Ectodermal cell (in vitro differentiated cells): ENCODE results near the gene RBBP8NL.

Experiments
- H3K27ac ChIP-seq: 2 replicates; pipeline ENCODE4 v1.7.0; 2013; ENCODE audit warnings: mild to moderate bottlenecking, low read depth, low read length; ENCODE audit not compliant: insufficient read depth, poor library complexity, severe bottlenecking
- H3K27me3 ChIP-seq: 2 replicates; pipeline ENCODE4 v1.7.0; 2013; ENCODE audit warnings: mild to moderate bottlenecking, low read length; ENCODE audit not compliant: insufficient read depth, control insufficient read depth, poor library complexity, severe bottlenecking
- H3K36me3 ChIP-seq: one replicate; pipeline ENCODE4 v1.7.0; 2013; ENCODE audit warnings: low read length; ENCODE audit not compliant: control insufficient read depth, insufficient read depth
- H3K4me1 ChIP-seq: one replicate; pipeline ENCODE4 v1.7.0; 2013; ENCODE audit warnings: low read length; ENCODE audit not compliant: control insufficient read depth, insufficient read depth
- H3K4me3 ChIP-seq: 2 replicates; pipeline ENCODE4 v1.7.0; 2013; ENCODE audit warnings: low read depth, low read length, control low read depth; ENCODE audit not compliant: insufficient read depth
- H3K9me3 ChIP-seq: 2 replicates; pipeline ENCODE4 v1.7.0; 2013; ENCODE audit warnings: mild to moderate bottlenecking, low read length, moderate library complexity; ENCODE audit not compliant: control insufficient read depth
- WGBS, 2 experiments: methylation state at CpG; one replicate each; pipeline ENCODE4 v1.1.7; 2013; ENCODE audit warnings: missing lambda C conversion rate in 2 of 2; 5-methylcytosine and 5-hydroxymethylcytosine counted together

RBBP8NL gene

GRCh38 chr20:62413025-62413570, 14.2 kb downstream of the RBBP8NL start:
- H3K9me3 ChIP-seq: no peaks in the 10 kb centered on the region
- H3K27ac ChIP-seq: no peak overlapping the region
- H3K36me3 ChIP-seq: no peaks in the 10 kb centered on the region
- H3K4me1 ChIP-seq: no peaks in the 10 kb centered on the region
- no peak overlapping the region for H3K4me3 ChIP-seq
- peaks cover 16% of the 10 kb centered on the region for H3K27me3 ChIP-seq
- 93 to 95% methylated on average over 11 of the region's 11 CpGs for WGBS, 2 experiments

- Histone ChIP-seq H3K27ac (no peak overlapping the region), H3K9me3 (no peaks in the 10 kb centered on the region)
- 82 to 83% methylated on average over 22 of the region's 22 CpGs for WGBS, 2 experiments
Observed at GRCh38 chr20:62412194-62413024, 14.9 kb downstream of the RBBP8NL start.

GRCh38 chr20:62411479-62412193, 15.7 kb downstream of the RBBP8NL start:
- H3K36me3 ChIP-seq: no peaks in the 10 kb centered on the region
- no peak overlapping the region for H3K27ac ChIP-seq
- H3K27me3 ChIP-seq: peaks cover 18% of the 10 kb centered on the region
- H3K4me1 ChIP-seq: no peaks in the 10 kb centered on the region
- H3K9me3 ChIP-seq: no peaks in the 10 kb centered on the region
- H3K4me3 ChIP-seq: no peak overlapping the region
- WGBS, 2 experiments: 90 to 91% methylated on average over 24 of the region's 24 CpGs

More at GRCh38 chr20:62412194-62413024, 14.9 kb downstream of the RBBP8NL start:
- no peaks in the 10 kb centered on the region for H3K36me3 ChIP-seq
- H3K27me3 ChIP-seq: peaks cover 18% of the 10 kb centered on the region
- H3K4me3 ChIP-seq: no peak overlapping the region
- no peaks in the 10 kb centered on the region for H3K4me1 ChIP-seq

- peaks cover 7% of the 10 kb centered on the region for H3K4me1 ChIP-seq
- no peaks in the 10 kb centered on the region for H3K9me3 ChIP-seq
- H3K27ac ChIP-seq: no peak overlapping the region
- no peak overlapping the region for H3K4me3 ChIP-seq
- H3K36me3 ChIP-seq: no peaks in the 10 kb centered on the region
- H3K27me3 ChIP-seq: peaks cover 18% of the 10 kb centered on the region
- 88 to 91% methylated on average over 19 of the region's 19 CpGs for WGBS, 2 experiments
Observed at GRCh38 chr20:62410746-62411478, 16.4 kb downstream of the RBBP8NL start.

- Histone ChIP-seq H3K4me3 (no peak overlapping the region), H3K4me1 (peaks cover 8% of the 10 kb centered on the region)
Observed at GRCh38 chr20:62409931-62410745, 17.2 kb downstream of the RBBP8NL start.

GRCh38 chr20:62409086-62409853, 18.1 kb downstream of the RBBP8NL start:
- H3K27me3 ChIP-seq: peaks cover 18% of the 10 kb centered on the region
- H3K9me3 ChIP-seq: no peaks in the 10 kb centered on the region
- H3K27ac ChIP-seq: no peak overlapping the region
- H3K36me3 ChIP-seq: no peaks in the 10 kb centered on the region
- WGBS, 2 experiments: 89 to 91% methylated on average over 12 of the region's 12 CpGs
- no peak overlapping the region for H3K4me3 ChIP-seq
- H3K4me1 ChIP-seq: peaks cover 10% of the 10 kb centered on the region

More at GRCh38 chr20:62409931-62410745, 17.2 kb downstream of the RBBP8NL start:
- no peak overlapping the region for H3K27ac ChIP-seq
- no peaks in the 10 kb centered on the region for H3K36me3 ChIP-seq
- H3K9me3 ChIP-seq: no peaks in the 10 kb centered on the region
- WGBS, 2 experiments: 30 to 35% methylated on average over 30 of the region's 30 CpGs
- H3K27me3 ChIP-seq: peaks cover 18% of the 10 kb centered on the region

- Histone ChIP-seq H3K9me3 (no peaks in the 10 kb centered on the region), H3K27ac (no peak overlapping the region), H3K27me3 (peaks cover 18% of the 10 kb centered on the region), H3K4me1 (peaks cover 10% of the 10 kb centered on the region), H3K36me3 (no peaks in the 10 kb centered on the region), H3K4me3 (no peak overlapping the region)
- WGBS, 2 experiments: 87% methylated on average over 12 of the region's 12 CpGs
Observed at GRCh38 chr20:62408640-62409039, 18.7 kb downstream of the RBBP8NL start.

GRCh38 chr20:62408055-62408454, 19.3 kb downstream of the RBBP8NL start:
- Histone ChIP-seq H3K9me3 (no peaks in the 10 kb centered on the region), H3K27me3 (peaks cover 18% of the 10 kb centered on the region), H3K36me3 (no peaks in the 10 kb centered on the region), H3K27ac (no peak overlapping the region), H3K4me3 (no peak overlapping the region), H3K4me1 (peaks cover 10% of the 10 kb centered on the region)
- WGBS, 2 experiments: 93% methylated on average over 15 of the region's 15 CpGs
